GM20431 (cell line): ENCODE results near the gene POTEI.
"Not testable (repeated sequence)": the region's sequence is repeated elsewhere in the genome, so short reads cannot be mapped to it uniquely, and the experiment has no call there.

Experiments used
- in situ Hi-C: fragments of 300-500 bp; cut with MseI, MboI; formaldehyde crosslinking; loops from one replicate; pipeline ENCODE4 v1.15.0; 2020; ENCODE audit warnings: low sequenced_read_pairs; ENCODE audit not compliant: unreplicated experiment

Gene POTEI

GRCh38 chr2:130510807-130511746, 1.9 kb upstream of the POTEI start:
- in situ Hi-C loops = not testable (repeated sequence)

- in situ Hi-C loops = not testable (repeated sequence)
These were observed 18.1 kb downstream of the POTEI start for GRCh38 chr2:130491073-130491472.

GRCh38 chr2:130455413-130455812, 53.7 kb downstream of the POTEI start:
- in situ Hi-C loops = not testable (repeated sequence)

- in situ Hi-C loops = not testable (repeated sequence)
These were observed 54.4 kb downstream of the POTEI start for GRCh38 chr2:130454712-130455083.

- in situ Hi-C loops = not testable (repeated sequence)
These were observed 55.0 kb downstream of the POTEI start for GRCh38 chr2:130453955-130454711.

- in situ Hi-C loops = not testable (repeated sequence)
These were observed 56.2 kb downstream of the POTEI start for GRCh38 chr2:130452897-130453296.

- in situ Hi-C loops = not testable (repeated sequence)
These were observed 57.3 kb downstream of the POTEI start for GRCh38 chr2:130451823-130452222.

- in situ Hi-C loops = not testable (repeated sequence)
These were observed 57.9 kb downstream of the POTEI start for GRCh38 chr2:130451278-130451677.

GRCh38 chr2:130450366-130450765, 58.8 kb downstream of the POTEI start:
- in situ Hi-C loops = not testable (repeated sequence)

GRCh38 chr2:130427631-130428030, 81.5 kb downstream of the POTEI start:
- in situ Hi-C loops = not testable (repeated sequence)

- in situ Hi-C loops = not testable (repeated sequence)
These were observed 90.3 kb downstream of the POTEI start for GRCh38 chr2:130418845-130419244.

GRCh38 chr2:130416693-130417092, 92.4 kb downstream of the POTEI start:
- in situ Hi-C loops = not testable (repeated sequence)
